HepG2 (cell line): ENCODE data around the gene CCDC148. TPM values are rescaled to one million over a fixed set of nuclear protein-coding genes. Genes with fewer than 3 reads are reported as not detected.

ENCODE experiments used
- ATF1 ChIP-seq: IDR thresholded peaks from 2 replicates; pipeline ENCODE4 v1.6.1; 2016; ENCODE audit warnings: mild to moderate bottlenecking, control low read depth
- FOXA3 ChIP-seq: IDR thresholded peaks from 2 replicates; pipeline ENCODE4 v1.6.1; 2016; ENCODE audit warnings: missing genetic modification reagents, missing compliant biosample characterization
- KDM2A ChIP-seq: sonication (generic); formaldehyde crosslinking; IDR thresholded peaks from 2 replicates; pipeline ENCODE4 v1.4.0; 2020; ENCODE audit warnings: low read depth, missing genetic modification reagents, borderline replicate concordance
- RAD51 ChIP-seq: fragments of 450-650 bp; IDR thresholded peaks from 2 replicates; pipeline ENCODE4 v1.6.1; 2016; ENCODE audit warnings: borderline replicate concordance
- ZFX ChIP-seq: sonication (generic); formaldehyde crosslinking; IDR thresholded peaks from 2 replicates; pipeline ENCODE4 v1.4.0; 2020; ENCODE audit warnings: mild to moderate bottlenecking, low read depth, missing genetic modification reagents, moderate library complexity
- ZNF350 ChIP-seq: sonication (generic); formaldehyde crosslinking; IDR thresholded peaks from 2 replicates; pipeline ENCODE4 v1.4.0; 2020; ENCODE audit warnings: mild to moderate bottlenecking, low read depth, missing genetic modification reagents, borderline replicate concordance
- ZNF383 ChIP-seq: sonication (generic); formaldehyde crosslinking; IDR thresholded peaks from 2 replicates; pipeline ENCODE4 v1.4.0; 2020; ENCODE audit warnings: missing genetic modification reagents, mild to moderate bottlenecking, borderline replicate concordance
- polyA plus RNA-seq, 8 experiments: library from polyadenylated mRNA; depleted of rRNA in 3 of 8; stranded (reverse) in 7 of 8; unstranded in 1 of 8; fragments of >200 nt; fragmentation: Illumina TruSeq in 4 of 8; extraction: Trizol in 4 of 8; gene quantifications; 2 replicates each; pipeline versions ENCODE4 v1.2.1 to v1.2.3, GENCODE V29; 2011 to 2016; ENCODE audit warnings: low read depth in 4 of 8, missing spikeins in 1 of 8, mixed read lengths in 1 of 8; ENCODE audit not compliant: insufficient read depth in 1 of 8
- total RNA-seq, 5 experiments: library from RNA; depleted of rRNA; stranded (reverse); fragments of >200 nt; fragmentation: Illumina TruSeq; extraction: Trizol; gene quantifications; 2 replicates each; pipeline ENCODE4 v1.2.3, GENCODE V29; 2016; ENCODE audit warnings: low read depth in 1 of 5
- TF ChIP-seq, protein P1 (sequence below), 2 experiments: fragments of 450-650 bp in 1 of 2; sonication (generic) in 1 of 2; formaldehyde crosslinking in 1 of 2; IDR thresholded peaks; 2 replicates each; pipeline versions ENCODE4 v1.6.1 to v1.8.0; 2016 to 2022; ENCODE audit warnings: antibody characterized with exemption in 1 of 2, mild to moderate bottlenecking in 1 of 2, missing genetic modification reagents in 1 of 2
- TF ChIP-seq, protein P2 (sequence below): IDR thresholded peaks from 2 replicates; pipeline ENCODE4 v1.6.1; 2016; ENCODE audit warnings: low read depth, control low read depth
- TF ChIP-seq, protein P3 (sequence below): sonication (generic); formaldehyde crosslinking; IDR thresholded peaks from 2 replicates; pipeline ENCODE4 v1.5.0; 2020; ENCODE audit warnings: missing genetic modification reagents, mild to moderate bottlenecking, borderline replicate concordance
- TF ChIP-seq, protein P4 (sequence below): sonication (generic); formaldehyde crosslinking; IDR thresholded peaks from 2 replicates; pipeline ENCODE4 v1.8.0; 2022; ENCODE audit warnings: mild to moderate bottlenecking, missing genetic modification reagents, borderline replicate concordance
- TF ChIP-seq, protein P5 (sequence below): sonication (generic); formaldehyde crosslinking; IDR thresholded peaks from 2 replicates; pipeline ENCODE4 v1.8.0; 2022; ENCODE audit warnings: mild to moderate bottlenecking, missing genetic modification reagents; ENCODE audit not compliant: insufficient replicate concordance

CCDC148 gene
- total and polyA plus RNA-seq, 2 of the 13 experiments (the other 11 are each of a cell fraction or from before 2014, with no cell fraction given) = 0.30 to 0.49 TPM

DNA sequence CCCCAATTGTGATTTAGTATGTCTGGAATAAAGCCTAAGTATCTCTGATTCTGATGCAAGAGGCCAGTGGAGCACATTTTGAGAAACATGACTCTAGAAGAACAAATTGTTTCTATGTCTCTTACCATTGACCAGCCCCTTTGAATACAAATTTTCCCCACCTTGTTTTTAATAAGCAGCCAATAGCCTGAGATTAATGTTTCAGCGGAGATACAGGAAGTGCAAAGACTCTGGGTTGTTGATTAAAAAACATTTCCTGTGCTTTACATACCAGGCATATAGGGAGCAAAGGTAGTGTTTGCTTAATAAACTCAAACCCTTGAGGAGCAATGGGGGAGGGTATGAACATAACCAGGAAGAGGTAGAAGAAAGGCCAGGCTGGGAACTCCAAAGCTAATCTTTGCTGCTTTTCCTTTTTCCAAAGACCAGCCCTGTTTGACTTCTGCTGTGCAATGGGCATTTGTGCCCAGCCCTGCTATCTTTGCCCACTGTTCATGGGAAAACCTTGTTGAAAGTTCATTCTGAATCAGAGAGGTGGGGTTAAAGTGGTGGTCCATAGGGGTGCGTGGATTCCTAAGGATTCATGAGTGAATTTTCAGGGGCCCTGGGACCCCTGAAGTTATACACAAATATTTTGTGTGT lies 325.6 kb downstream of the CCDC148 start (continued):
- TF ChIP-seq, protein P1, sequence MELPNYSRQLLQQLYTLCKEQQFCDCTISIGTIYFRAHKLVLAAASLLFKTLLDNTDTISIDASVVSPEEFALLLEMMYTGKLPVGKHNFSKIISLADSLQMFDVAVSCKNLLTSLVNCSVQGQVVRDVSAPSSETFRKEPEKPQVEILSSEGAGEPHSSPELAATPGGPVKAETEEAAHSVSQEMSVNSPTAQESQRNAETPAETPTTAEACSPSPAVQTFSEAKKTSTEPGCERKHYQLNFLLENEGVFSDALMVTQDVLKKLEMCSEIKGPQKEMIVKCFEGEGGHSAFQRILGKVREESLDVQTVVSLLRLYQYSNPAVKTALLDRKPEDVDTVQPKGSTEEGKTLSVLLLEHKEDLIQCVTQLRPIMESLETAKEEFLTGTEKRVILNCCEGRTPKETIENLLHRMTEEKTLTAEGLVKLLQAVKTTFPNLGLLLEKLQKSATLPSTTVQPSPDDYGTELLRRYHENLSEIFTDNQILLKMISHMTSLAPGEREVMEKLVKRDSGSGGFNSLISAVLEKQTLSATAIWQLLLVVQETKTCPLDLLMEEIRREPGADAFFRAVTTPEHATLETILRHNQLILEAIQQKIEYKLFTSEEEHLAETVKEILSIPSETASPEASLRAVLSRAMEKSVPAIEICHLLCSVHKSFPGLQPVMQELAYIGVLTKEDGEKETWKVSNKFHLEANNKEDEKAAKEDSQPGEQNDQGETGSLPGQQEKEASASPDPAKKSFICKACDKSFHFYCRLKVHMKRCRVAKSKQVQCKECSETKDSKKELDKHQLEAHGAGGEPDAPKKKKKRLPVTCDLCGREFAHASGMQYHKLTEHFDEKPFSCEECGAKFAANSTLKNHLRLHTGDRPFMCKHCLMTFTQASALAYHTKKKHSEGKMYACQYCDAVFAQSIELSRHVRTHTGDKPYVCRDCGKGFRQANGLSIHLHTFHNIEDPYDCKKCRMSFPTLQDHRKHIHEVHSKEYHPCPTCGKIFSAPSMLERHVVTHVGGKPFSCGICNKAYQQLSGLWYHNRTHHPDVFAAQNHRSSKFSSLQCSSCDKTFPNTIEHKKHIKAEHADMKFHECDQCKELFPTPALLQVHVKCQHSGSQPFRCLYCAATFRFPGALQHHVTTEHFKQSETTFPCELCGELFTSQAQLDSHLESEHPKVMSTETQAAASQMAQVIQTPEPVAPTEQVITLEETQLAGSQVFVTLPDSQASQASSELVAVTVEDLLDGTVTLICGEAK (IDR thresholded peaks at IDR 0.05) = no peak
- TF ChIP-seq, protein P1 (CRISPR knock-in tag; IDR thresholded peaks at IDR 0.05) = no peak
- no peak for TF ChIP-seq RAD51
- TF ChIP-seq FOXA3 (CRISPR knock-in tag) = peak; percentile 98
- TF ChIP-seq, protein P2, sequence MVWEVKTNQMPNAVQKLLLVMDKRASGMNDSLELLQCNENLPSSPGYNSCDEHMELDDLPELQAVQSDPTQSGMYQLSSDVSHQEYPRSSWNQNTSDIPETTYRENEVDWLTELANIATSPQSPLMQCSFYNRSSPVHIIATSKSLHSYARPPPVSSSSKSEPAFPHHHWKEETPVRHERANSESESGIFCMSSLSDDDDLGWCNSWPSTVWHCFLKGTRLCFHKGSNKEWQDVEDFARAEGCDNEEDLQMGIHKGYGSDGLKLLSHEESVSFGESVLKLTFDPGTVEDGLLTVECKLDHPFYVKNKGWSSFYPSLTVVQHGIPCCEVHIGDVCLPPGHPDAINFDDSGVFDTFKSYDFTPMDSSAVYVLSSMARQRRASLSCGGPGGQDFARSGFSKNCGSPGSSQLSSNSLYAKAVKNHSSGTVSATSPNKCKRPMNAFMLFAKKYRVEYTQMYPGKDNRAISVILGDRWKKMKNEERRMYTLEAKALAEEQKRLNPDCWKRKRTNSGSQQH (CRISPR knock-in tag) = peak; percentile 74; the same call in 1 of the 2 replicates
- TF ChIP-seq KDM2A (CRISPR knock-in tag) = 0 out of 2 replicates have a peak, but pooled peaks have one; percentile 25
- no peak for TF ChIP-seq ZFX (CRISPR knock-in tag)
- peak; percentile 56; the same call in 1 of the 2 replicates for TF ChIP-seq ZNF350 (CRISPR knock-in tag)
- TF ChIP-seq ATF1 (CRISPR knock-in tag) = peak; percentile 72; the same call in 1 of the 2 replicates
- TF ChIP-seq, protein P3, sequence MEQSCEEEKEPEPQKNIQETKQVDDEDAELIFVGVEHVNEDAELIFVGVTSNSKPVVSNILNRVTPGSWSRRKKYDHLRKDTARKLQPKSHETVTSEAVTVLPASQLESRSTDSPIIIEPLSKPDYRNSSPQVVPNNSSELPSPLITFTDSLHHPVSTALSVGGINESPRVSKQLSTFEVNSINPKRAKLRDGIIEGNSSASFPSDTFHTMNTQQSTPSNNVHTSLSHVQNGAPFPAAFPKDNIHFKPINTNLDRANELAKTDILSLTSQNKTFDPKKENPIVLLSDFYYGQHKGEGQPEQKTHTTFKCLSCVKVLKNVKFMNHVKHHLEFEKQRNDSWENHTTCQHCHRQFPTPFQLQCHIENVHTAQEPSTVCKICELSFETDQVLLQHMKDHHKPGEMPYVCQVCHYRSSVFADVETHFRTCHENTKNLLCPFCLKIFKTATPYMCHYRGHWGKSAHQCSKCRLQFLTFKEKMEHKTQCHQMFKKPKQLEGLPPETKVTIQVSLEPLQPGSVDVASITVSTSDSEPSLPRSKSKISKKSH (CRISPR knock-in tag) = no peak
- no peak for TF ChIP-seq ZNF383 (CRISPR knock-in tag)
- TF ChIP-seq, protein P4, sequence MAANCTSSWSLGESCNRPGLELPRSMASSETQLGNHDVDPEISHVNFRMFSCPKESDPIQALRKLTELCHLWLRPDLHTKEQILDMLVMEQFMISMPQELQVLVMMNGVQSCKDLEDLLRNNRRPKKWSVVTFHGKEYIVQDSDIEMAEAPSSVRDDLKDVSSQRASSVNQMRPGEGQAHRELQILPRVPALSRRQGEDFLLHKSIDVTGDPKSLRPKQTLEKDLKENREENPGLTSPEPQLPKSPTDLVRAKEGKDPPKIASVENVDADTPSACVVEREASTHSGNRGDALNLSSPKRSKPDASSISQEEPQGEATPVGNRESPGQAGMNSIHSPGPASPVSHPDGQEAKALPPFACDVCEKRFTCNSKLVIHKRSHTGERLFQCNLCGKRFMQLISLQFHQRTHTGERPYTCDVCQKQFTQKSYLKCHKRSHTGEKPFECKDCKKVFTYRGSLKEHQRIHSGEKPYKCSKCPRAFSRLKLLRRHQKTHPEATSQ = no peak
- TF ChIP-seq, protein P5, sequence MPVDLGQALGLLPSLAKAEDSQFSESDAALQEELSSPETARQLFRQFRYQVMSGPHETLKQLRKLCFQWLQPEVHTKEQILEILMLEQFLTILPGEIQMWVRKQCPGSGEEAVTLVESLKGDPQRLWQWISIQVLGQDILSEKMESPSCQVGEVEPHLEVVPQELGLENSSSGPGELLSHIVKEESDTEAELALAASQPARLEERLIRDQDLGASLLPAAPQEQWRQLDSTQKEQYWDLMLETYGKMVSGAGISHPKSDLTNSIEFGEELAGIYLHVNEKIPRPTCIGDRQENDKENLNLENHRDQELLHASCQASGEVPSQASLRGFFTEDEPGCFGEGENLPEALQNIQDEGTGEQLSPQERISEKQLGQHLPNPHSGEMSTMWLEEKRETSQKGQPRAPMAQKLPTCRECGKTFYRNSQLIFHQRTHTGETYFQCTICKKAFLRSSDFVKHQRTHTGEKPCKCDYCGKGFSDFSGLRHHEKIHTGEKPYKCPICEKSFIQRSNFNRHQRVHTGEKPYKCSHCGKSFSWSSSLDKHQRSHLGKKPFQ = peak; percentile 6
